ENCODE data around the gene RPTOR.

RPTOR gene

DNA sequence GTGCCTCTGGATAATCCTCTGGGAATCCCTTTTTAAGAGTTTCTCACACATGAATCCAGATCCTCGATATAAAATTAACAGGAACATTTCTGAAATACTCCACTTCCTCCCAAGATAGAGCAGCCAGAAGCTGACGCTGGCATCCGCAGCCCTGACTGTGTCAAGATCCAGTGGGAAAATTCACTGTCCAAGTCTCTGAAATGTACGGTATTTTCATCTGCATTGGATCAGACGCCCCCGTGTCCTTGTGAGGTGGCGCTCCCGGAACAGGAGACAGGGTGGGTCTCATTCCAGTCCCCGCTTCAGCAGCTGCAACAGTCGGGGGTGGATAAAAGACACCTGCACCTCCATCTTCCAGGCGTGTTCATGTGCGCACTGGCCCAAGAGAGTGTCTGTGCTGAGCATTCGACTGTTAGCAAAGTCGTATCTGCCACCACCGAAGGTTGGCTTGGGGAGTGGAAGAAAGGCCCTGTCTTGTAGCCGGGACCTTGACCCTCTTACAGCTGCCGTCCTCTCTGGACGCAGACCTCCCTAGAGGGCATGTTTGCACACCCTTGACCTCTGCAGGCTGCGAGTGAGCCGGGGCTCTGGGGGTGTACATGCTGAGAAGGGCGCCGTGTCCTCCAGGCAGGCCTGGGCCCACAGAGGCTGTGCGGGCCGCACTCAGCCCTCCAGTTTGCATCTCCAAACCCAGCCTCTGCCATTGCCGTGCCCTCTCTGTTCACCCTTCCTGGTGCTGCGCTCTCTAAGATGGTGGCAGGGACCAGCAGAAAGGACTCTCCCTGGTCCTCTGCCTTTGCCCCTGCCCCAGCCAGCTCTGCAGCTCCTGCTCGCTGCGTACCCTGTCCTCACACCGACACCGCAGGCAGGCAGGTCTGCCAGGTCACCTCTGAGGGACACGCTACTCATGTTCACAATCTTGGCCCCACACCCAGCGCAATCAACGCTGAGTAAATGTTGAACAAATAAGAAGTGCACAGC lies 375.0 kb downstream of the RPTOR start:
- no peak for DNase-seq (ENCODE audit: low read depth)
- H3K4me3 ChIP-seq (ENCODE audit: low read depth, low read length), result no peak overlapping the region
- TF ChIP-seq, protein P1, sequence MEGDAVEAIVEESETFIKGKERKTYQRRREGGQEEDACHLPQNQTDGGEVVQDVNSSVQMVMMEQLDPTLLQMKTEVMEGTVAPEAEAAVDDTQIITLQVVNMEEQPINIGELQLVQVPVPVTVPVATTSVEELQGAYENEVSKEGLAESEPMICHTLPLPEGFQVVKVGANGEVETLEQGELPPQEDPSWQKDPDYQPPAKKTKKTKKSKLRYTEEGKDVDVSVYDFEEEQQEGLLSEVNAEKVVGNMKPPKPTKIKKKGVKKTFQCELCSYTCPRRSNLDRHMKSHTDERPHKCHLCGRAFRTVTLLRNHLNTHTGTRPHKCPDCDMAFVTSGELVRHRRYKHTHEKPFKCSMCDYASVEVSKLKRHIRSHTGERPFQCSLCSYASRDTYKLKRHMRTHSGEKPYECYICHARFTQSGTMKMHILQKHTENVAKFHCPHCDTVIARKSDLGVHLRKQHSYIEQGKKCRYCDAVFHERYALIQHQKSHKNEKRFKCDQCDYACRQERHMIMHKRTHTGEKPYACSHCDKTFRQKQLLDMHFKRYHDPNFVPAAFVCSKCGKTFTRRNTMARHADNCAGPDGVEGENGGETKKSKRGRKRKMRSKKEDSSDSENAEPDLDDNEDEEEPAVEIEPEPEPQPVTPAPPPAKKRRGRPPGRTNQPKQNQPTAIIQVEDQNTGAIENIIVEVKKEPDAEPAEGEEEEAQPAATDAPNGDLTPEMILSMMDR (IDR thresholded peaks at IDR 0.05; ENCODE audit: low read depth, low read length, missing control alignments), result no peak

- H3K4me3 ChIP-seq (ENCODE audit: low read depth, low read length), result no peak overlapping the region
- TF ChIP-seq, protein P1 (IDR thresholded peaks at IDR 0.05; ENCODE audit: low read depth, low read length, missing control alignments), result no peak
- no peak for DNase-seq (ENCODE audit: low read depth)
Measured at GRCh38 chr17:80920441-80920840, 375.8 kb downstream of the RPTOR start.

DNA sequence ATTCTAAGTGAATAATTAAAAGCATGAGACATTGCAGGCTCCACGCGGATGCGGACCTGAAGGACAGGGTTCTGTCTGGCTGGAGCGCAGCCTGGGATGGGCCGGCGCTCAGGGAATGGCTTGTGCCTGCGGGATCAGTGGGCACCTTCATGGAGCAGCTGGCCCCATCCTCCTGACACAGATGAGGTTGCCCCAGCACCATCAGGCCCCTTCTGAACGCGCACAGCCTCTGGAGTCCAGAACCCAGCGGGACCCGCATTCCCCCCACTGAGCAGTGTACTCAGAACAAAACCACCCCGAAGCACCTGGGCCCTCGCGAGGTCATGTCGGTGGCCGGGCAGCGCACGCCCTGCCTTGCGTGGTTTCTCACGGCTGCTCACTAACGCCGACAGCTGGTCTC lies 376.5 kb downstream of the RPTOR start:
- TF ChIP-seq, protein P1 (IDR thresholded peaks at IDR 0.05; ENCODE audit: low read depth, low read length, missing control alignments), result no peak
- DNase-seq (ENCODE audit: low read depth), result no peak
- H3K4me3 ChIP-seq (ENCODE audit: low read depth, low read length), result no peak overlapping the region

DNA sequence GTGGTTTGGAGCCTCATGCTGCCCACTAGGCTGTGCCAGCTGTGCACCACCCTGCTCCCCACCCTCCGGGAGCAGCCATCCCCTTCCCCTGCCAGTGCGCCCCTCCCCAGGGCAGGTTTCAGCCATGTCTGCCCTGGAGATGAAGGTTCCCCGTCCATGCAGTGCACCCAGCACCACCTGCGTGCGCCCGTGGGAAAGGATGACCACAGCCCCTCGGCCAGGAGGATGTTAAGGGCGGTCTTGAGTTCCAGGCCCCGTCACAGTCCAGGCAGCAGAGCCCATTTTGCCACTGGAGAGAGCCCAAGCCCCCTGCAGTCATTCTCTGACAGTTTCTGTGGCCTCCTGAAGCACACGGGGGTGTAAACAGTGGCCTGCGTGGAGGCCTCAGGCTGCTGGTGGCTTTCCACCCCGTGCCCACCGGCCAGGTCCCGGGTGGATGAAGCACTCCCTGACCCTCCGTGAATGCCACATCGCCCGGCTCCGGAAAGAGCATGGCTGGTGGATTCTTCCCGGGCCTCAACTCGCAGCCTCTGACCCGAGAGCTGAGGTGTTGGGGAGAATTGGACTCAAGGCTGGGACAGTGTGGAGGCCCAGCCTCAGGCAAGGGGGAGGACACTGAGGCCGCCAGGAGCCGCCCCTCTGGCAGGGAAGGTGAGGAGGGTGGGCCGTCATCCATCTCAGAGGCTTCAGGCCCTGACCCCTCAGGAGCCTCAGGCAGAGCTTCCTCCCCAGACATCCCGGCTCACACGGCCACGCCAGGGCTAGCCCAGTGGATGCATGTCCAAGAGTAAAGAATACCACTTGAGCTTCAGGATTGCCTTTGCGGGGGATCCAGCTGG lies 377.3 kb downstream of the RPTOR start:
- TF ChIP-seq, protein P1 (IDR thresholded peaks at IDR 0.05; ENCODE audit: low read depth, low read length, missing control alignments), result no peak
- no peak overlapping the region for H3K4me3 ChIP-seq (ENCODE audit: low read depth, low read length)
- no peak for DNase-seq (ENCODE audit: low read depth)

GRCh38 chr17:80922580-80923160 lies 378.0 kb downstream of the RPTOR start:
- no peak for DNase-seq (ENCODE audit: low read depth)
- TF ChIP-seq, protein P1 (IDR thresholded peaks at IDR 0.05; ENCODE audit: low read depth, low read length, missing control alignments), result no peak
- no peak overlapping the region for H3K4me3 ChIP-seq (ENCODE audit: low read depth, low read length)

DNA sequence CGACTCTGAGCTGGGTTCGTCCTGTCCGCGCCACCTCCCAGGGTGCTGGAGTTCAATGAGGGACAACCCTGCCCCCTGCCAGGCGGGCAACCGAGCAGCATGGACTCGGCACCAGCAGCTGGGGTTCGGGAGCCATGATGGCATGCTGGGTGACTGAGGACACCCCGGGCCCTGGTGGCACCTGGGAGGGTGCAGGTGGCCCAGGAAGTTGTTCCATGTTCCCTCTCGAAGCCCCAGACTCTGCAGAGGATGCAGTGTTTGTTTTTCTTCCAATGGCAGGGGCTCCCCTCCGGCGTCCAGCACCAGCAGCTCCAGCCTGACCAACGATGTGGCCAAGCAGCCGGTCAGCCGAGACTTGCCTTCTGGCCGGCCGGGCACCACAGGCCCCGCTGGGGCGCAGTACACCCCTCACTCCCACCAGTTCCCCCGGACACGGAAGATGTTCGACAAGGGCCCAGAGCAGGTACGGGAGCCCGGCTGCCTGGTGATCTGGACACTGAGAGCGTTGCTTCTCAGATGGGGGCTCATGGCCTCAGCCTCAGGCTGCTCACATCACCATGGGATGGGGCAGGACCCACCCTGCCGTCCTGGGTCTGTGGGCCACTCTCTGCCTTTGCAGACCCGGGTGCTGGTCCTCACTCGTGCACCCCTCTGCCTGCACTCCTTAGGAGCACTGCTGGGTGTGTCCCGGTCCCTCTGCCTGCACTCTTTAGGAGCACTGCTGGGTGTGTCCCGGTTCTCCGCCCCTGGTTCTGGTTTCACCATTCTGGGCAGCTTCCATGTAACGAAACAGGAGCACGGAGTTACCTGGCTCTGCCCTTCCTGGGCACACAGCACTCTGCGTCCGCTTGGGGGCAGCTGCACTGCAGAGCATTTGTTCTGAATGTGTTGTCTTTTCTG lies 378.8 kb downstream of the RPTOR start:
- DNase-seq (ENCODE audit: low read depth), result no peak
- TF ChIP-seq, protein P1 (IDR thresholded peaks at IDR 0.05; ENCODE audit: low read depth, low read length, missing control alignments), result no peak
- H3K4me3 ChIP-seq (ENCODE audit: low read depth, low read length), result no peak overlapping the region

Data from GM12864 (cell line).